Sigmoid colon (tissue), 7 donors: Measurements from ENCODE around the gene ROR1. TPM values are rescaled to one million over a fixed set of nuclear protein-coding genes. Genes with fewer than 3 reads are reported as not detected.
A peak's percentile ranks its signal among the peaks of the same experiment; 100 is the strongest.
"Not testable (repeated sequence)": the region's sequence is repeated elsewhere in the genome, so short reads cannot be mapped to it uniquely, and the experiment has no call there.

Source experiments
- DNase-seq: peaks from one replicate; pipeline ENCODE4 v3.0.0-alpha.2; 2019
- H3K27ac ChIP-seq, 4 donors: fragments of 200-600 bp; sonication (generic); one replicate each; pipeline ENCODE4 v1.5.1; 2016 to 2019; ENCODE audit warnings: mild to moderate bottlenecking in 1 of 4
- H3K27me3 ChIP-seq, 3 donors: fragments of 200-600 bp; sonication (generic); one replicate each; pipeline ENCODE4 v1.5.1; 2019; ENCODE audit warnings: mild to moderate bottlenecking in 1 of 3
- H3K36me3 ChIP-seq, 4 donors: fragments of 200-600 bp; sonication (generic); one replicate each; pipeline ENCODE4 v1.5.1; 2016 to 2019
- H3K4me1 ChIP-seq, 4 donors: fragments of 200-600 bp; sonication (generic); one replicate each; pipeline ENCODE4 v1.5.1; 2017 to 2019
- H3K4me3 ChIP-seq, 4 donors: fragments of 200-600 bp; sonication (generic); one replicate each; pipeline ENCODE4 v1.5.1; 2017 to 2019; ENCODE audit warnings: mild to moderate bottlenecking in 2 of 4, moderate library complexity in 1 of 4
- H3K9me3 ChIP-seq, 4 donors: fragments of 200-600 bp in 3 of 4; sonication (generic) in 3 of 4; one replicate each; pipeline versions ENCODE4 v1.5.1 to v1.6.1; 2013 to 2019
- EP300 ChIP-seq, 4 donors: sonication (generic); formaldehyde crosslinking; IDR thresholded peaks; one replicate each; pipeline ENCODE4 v1.6.1; 2017; ENCODE audit warnings: antibody characterized with exemption in 4 of 4
- POLR2A ChIP-seq, 2 donors: fragments of 450-650 bp; IDR thresholded peaks; one replicate each; pipeline ENCODE4 v1.6.1; 2016; ENCODE audit warnings: antibody characterized with exemption in 2 of 2, mild to moderate bottlenecking in 2 of 2, moderate library complexity in 2 of 2
- POLR2AphosphoS5 ChIP-seq, 4 donors: sonication (generic); formaldehyde crosslinking; IDR thresholded peaks; one replicate each; pipeline ENCODE4 v1.6.1; 2017; ENCODE audit warnings: antibody characterized with exemption in 4 of 4
- WGBS, 2 donors: extraction: QIAGEN DNeasy Blood & Tissue Kit; methylation state at CpG; one replicate each; pipeline ENCODE4 v1.1.7; 2013; 5-methylcytosine and 5-hydroxymethylcytosine counted together
- intact Hi-C: fragments of 100-400 bp; cut with DNase I; formaldehyde crosslinking; loops from one replicate; pipeline ENCODE4 v1.15.1; 2023
- polyA plus RNA-seq, 3 donors: library from polyadenylated mRNA; stranded (reverse); fragments of 200-250 nt; gene quantifications; one replicate each; pipeline ENCODE4 v1.2.3, GENCODE V29; 2013
- total RNA-seq, 4 donors: library from RNA; depleted of rRNA; stranded (reverse); fragments of >200 nt; gene quantifications; one replicate each; pipeline ENCODE4 v1.1.0, GENCODE V29; 2016
- TF ChIP-seq, protein P1 (sequence below), 4 experiments: fragments of 450-650 bp in 3 of 4; fragments of 200-600 bp in 1 of 4; IDR thresholded peaks; one replicate each; pipeline ENCODE4 v1.5.1; 2016 to 2019; ENCODE audit warnings: antibody characterized with exemption in 4 of 4, mild to moderate bottlenecking in 3 of 4, moderate library complexity in 2 of 4
- donor health status: healthy with polysubstance abuse.
- donor health status: Bipolar disorder and iron deficiency.
- donor health status: healthy.

ROR1 gene
- total and polyA plus RNA-seq, 7 donors = under 0.01 to 37.1 (median 27.3) TPM

GRCh38 chr1:63813829-63814277 lies 40.0 kb downstream of the ROR1 start:
- WGBS, 2 donors = 70 to 79% methylated on average over 3 of the region's 3 CpGs
- no peak overlapping the region for H3K4me3 ChIP-seq
- DNase-seq = no peak
- no peaks in the 10 kb centered on the region for H3K36me3 ChIP-seq
- H3K27ac ChIP-seq = peak overlapping the region in 3 of 4 donors; percentile 55 to 81 (median 71)
- no peaks in the 10 kb centered on the region for H3K9me3 ChIP-seq
- intact Hi-C loops = no loop called here
- H3K27me3 ChIP-seq = no peaks in the 10 kb centered on the region
- TF ChIP-seq EP300 (IDR thresholded peaks at IDR 0.05) (no peak), POLR2AphosphoS5 (IDR thresholded peaks at IDR 0.05) (peak in 1 of 4 donors; percentile 47)
- peaks cover 0 to 80% (median 54%) of the 10 kb centered on the region in 4 donors for H3K4me1 ChIP-seq

GRCh38 chr1:63816217-63816815 lies 42.5 kb downstream of the ROR1 start:
- H3K36me3 ChIP-seq, DNase-seq, H3K9me3 ChIP-seq, H3K27me3 ChIP-seq, H3K4me3 ChIP-seq, intact Hi-C loops: not testable (repeated sequence)
- peaks cover 0 to 78% (median 54%) of the 10 kb centered on the region in 4 donors for H3K4me1 ChIP-seq
- peak overlapping the region in 2 of 4 donors; percentile 29 to 71 for H3K27ac ChIP-seq
- WGBS, 2 donors = 88 to 91% methylated on average over 5 of the region's 5 CpGs

- intact Hi-C loops = no loop called here
- Histone ChIP-seq H3K36me3 (no peaks in the 10 kb centered on the region), H3K27me3 (no peaks in the 10 kb centered on the region), H3K9me3 (no peaks in the 10 kb centered on the region), H3K4me3 (no peak overlapping the region), H3K27ac (peak overlapping the region in 1 of 4 donors; percentile 2), H3K4me1 (peaks cover 0 to 79% (median 55%) of the 10 kb centered on the region in 4 donors)
- TF ChIP-seq POLR2A (IDR thresholded peaks at IDR 0.05) (no peak), EP300 (IDR thresholded peaks at IDR 0.05) (no peak), POLR2AphosphoS5 (IDR thresholded peaks at IDR 0.05) (no peak)
- TF ChIP-seq, protein P1, sequence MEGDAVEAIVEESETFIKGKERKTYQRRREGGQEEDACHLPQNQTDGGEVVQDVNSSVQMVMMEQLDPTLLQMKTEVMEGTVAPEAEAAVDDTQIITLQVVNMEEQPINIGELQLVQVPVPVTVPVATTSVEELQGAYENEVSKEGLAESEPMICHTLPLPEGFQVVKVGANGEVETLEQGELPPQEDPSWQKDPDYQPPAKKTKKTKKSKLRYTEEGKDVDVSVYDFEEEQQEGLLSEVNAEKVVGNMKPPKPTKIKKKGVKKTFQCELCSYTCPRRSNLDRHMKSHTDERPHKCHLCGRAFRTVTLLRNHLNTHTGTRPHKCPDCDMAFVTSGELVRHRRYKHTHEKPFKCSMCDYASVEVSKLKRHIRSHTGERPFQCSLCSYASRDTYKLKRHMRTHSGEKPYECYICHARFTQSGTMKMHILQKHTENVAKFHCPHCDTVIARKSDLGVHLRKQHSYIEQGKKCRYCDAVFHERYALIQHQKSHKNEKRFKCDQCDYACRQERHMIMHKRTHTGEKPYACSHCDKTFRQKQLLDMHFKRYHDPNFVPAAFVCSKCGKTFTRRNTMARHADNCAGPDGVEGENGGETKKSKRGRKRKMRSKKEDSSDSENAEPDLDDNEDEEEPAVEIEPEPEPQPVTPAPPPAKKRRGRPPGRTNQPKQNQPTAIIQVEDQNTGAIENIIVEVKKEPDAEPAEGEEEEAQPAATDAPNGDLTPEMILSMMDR (IDR thresholded peaks at IDR 0.05) = no peak
- WGBS, 2 donors = 9 to 36% methylated on average over 5 of the region's 5 CpGs
- DNase-seq = no peak
Observed at GRCh38 chr1:63817152-63817667, 43.4 kb downstream of the ROR1 start.

DNA sequence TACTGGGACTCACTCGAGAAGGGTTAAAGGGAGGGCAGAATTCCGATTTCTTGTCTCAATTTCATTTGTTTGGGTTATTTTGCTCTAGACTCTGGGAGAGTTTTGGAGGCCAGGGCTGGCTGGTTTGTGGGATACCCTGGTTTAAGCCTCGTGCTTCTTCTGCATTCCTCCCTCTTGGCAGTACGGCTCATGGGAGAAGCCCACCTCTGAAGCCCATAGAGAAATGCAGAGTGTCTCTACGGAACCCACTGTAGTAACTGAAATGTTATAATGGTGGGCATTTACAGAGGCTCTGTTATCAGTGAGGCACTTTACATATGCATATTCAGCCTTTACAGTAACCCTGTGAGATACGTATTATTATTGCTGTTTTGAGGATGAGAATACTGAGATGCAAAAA lies 43.9 kb downstream of the ROR1 start:
- Histone ChIP-seq H3K9me3 (no peaks in the 10 kb centered on the region), H3K4me3 (no peak overlapping the region), H3K36me3 (no peaks in the 10 kb centered on the region), H3K4me1 (peaks cover 0 to 80% (median 55%) of the 10 kb centered on the region in 4 donors), H3K27me3 (no peaks in the 10 kb centered on the region), H3K27ac (no peak overlapping the region)
- DNase-seq = no peak
- WGBS, 2 donors = 81 to 82% methylated on average over 6 of the region's 6 CpGs
- TF ChIP-seq POLR2A (IDR thresholded peaks at IDR 0.05) = no peak
- TF ChIP-seq EP300 (IDR thresholded peaks at IDR 0.05) = no peak
- intact Hi-C loops = no loop called here

GRCh38 chr1:63818567-63819325 lies 44.9 kb downstream of the ROR1 start:
- 91 to 92% methylated on average over 1 of the region's 1 CpG for WGBS, 2 donors
- H3K27ac ChIP-seq = no peak overlapping the region
- intact Hi-C loops = no loop called here
- H3K36me3 ChIP-seq = no peaks in the 10 kb centered on the region
- DNase-seq = no peak
- TF ChIP-seq, protein P1 (IDR thresholded peaks at IDR 0.05) = no peak
- TF ChIP-seq POLR2AphosphoS5 (IDR thresholded peaks at IDR 0.05) (no peak), POLR2A (IDR thresholded peaks at IDR 0.05) (no peak), EP300 (IDR thresholded peaks at IDR 0.05) (no peak)
- no peaks in the 10 kb centered on the region for H3K9me3 ChIP-seq
- H3K27me3 ChIP-seq = no peaks in the 10 kb centered on the region
- no peak overlapping the region for H3K4me3 ChIP-seq
- peaks cover 0 to 70% (median 45%) of the 10 kb centered on the region in 4 donors for H3K4me1 ChIP-seq

- intact Hi-C loops = no loop called here
- TF ChIP-seq POLR2AphosphoS5 (IDR thresholded peaks at IDR 0.05) (no peak), POLR2A (IDR thresholded peaks at IDR 0.05) (no peak), EP300 (IDR thresholded peaks at IDR 0.05) (no peak)
- TF ChIP-seq, protein P1 (IDR thresholded peaks at IDR 0.05) = no peak
- WGBS, 2 donors = 96% methylated on average over 2 of the region's 2 CpGs
Observed at GRCh38 chr1:63819795-63820194, 46.0 kb downstream of the ROR1 start.

More at GRCh38 chr1:63819795-63820194, 46.0 kb downstream of the ROR1 start:
- Histone ChIP-seq H3K9me3 (no peaks in the 10 kb centered on the region), H3K36me3 (no peaks in the 10 kb centered on the region), H3K4me3 (no peak overlapping the region), H3K4me1 (peaks cover 0 to 60% (median 38%) of the 10 kb centered on the region in 4 donors), H3K27ac (no peak overlapping the region), H3K27me3 (no peaks in the 10 kb centered on the region)
- no peak for DNase-seq
